ELF-1 (cell line): ENCODE measurements around the gene MYCBP2.
"Not testable (repeated sequence)": the region's sequence is repeated elsewhere in the genome, so short reads cannot be mapped to it uniquely, and the experiment has no call there.

Source experiments
- DNase-seq: peaks from one replicate; pipeline ENCODE4 v3.0.0-alpha.2; 2016; ENCODE audit warnings: low read depth, low spot score

The MYCBP2 gene

GRCh38 chr13:77028202-77028601 is 298.7 kb downstream of the MYCBP2 start:
- no peak for DNase-seq

- peak; percentile 83 for DNase-seq
These were observed 299.9 kb downstream of the MYCBP2 start, which contains the start of gene FBXL3 for GRCh38 chr13:77026861-77027621. TSS of gene FBXL3 (minus strand) at chr13:77027159. CDS start at chr13:77021860, 5,299 bp downstream.

GRCh38 chr13:77026255-77026860 is 300.5 kb downstream of the MYCBP2 start:
- peak; percentile 72 for DNase-seq

- DNase-seq = no peak
These were observed 304.6 kb downstream of the MYCBP2 start for GRCh38 chr13:77022341-77022740.

GRCh38 chr13:77019756-77020155 is 307.1 kb downstream of the MYCBP2 start:
- DNase-seq = no peak

- no peak for DNase-seq
These were observed 309.8 kb downstream of the MYCBP2 start for GRCh38 chr13:77016888-77017623.

GRCh38 chr13:77016251-77016812 is 310.6 kb downstream of the MYCBP2 start:
- DNase-seq = no peak

GRCh38 chr13:77014906-77015685 is 311.8 kb downstream of the MYCBP2 start:
- no peak for DNase-seq

- DNase-seq = no peak
These were observed 312.9 kb downstream of the MYCBP2 start for GRCh38 chr13:77013853-77014542.

GRCh38 chr13:77009719-77010118 is 317.2 kb downstream of the MYCBP2 start:
- not testable (repeated sequence) for DNase-seq

GRCh38 chr13:77009011-77009410 is 317.9 kb downstream of the MYCBP2 start:
- DNase-seq = no peak

GRCh38 chr13:77008337-77008736 is 318.6 kb downstream of the MYCBP2 start:
- DNase-seq = not testable (repeated sequence)

GRCh38 chr13:77002590-77003190 is 324.2 kb downstream of the MYCBP2 start:
- no peak for DNase-seq

GRCh38 chr13:77001963-77002587 is 324.8 kb downstream of the MYCBP2 start:
- no peak for DNase-seq

- DNase-seq = no peak
These were observed 325.4 kb downstream of the MYCBP2 start for GRCh38 chr13:77001540-77001939.

GRCh38 chr13:77000475-77000874 is 326.4 kb downstream of the MYCBP2 start:
- DNase-seq = no peak
